H1 (cell line): ENCODE results near the gene UNC50. TPM values are rescaled to one million over a fixed set of nuclear protein-coding genes. Genes with fewer than 3 reads are reported as not detected.

Source experiments
- RAD21 ChIP-seq, 2 experiments: IDR thresholded peaks in 1 of 2; conservative IDR thresholded peaks in 1 of 2; 2 replicates each; pipeline ENCODE4 v1.6.1; 2011; ENCODE audit warnings: low read depth in 2 of 2, low read length in 2 of 2, improper control_type of control experiment in 1 of 2, inconsistent platforms in 1 of 2, mild to moderate bottlenecking in 1 of 2, moderate library complexity in 1 of 2
- RFX5 ChIP-seq: IDR thresholded peaks from 2 replicates; pipeline ENCODE4 v1.6.1; 2011; ENCODE audit warnings: low read depth, low read length, improper control_type of control experiment, borderline replicate concordance
- polyA plus RNA-seq, 7 experiments: library from polyadenylated mRNA; depleted of rRNA in 3 of 7; stranded (reverse) in 5 of 7; unstranded in 2 of 7; fragments of >200 nt in 5 of 7; fragments of 200-250 nt in 2 of 7; gene quantifications; 1 replicate in 5 of 7; 2 replicates in 1 of 7; 4 replicates in 1 of 7; pipeline versions ENCODE4 v1.2.1 to v1.2.3, GENCODE V29; 2011 to 2013; ENCODE audit warnings: missing spikeins in 2 of 7, mixed read lengths in 2 of 7
- total RNA-seq: library from RNA; stranded (reverse); fragmentation: NEBNext Ultra II Directional; extraction: Animal tissue kit (Norgen Biotek cat#: 25700); gene quantifications from 2 replicates; pipeline ENCODE4 v1.2.1, GENCODE V29; 2021

The UNC50 gene
- total and polyA plus RNA-seq, 2 of the 8 experiments (the other 6 are each of a cell fraction or from before 2014, with no cell fraction given) = 33.4 to 58.5 TPM

- TF ChIP-seq RFX5 (no peak), RAD21 (IDR thresholded peaks at IDR 0.05 in 1 of 2, conservative IDR thresholded peaks at IDR 0.05 in 1 of 2; ENCODE audit: low read depth in 2 of 2, low read length in 2 of 2) (no peak)
- TF ChIP-seq, all 59 proteins: peak for 0
Measured at GRCh38 chr2:98605076-98605475, 3.3 kb upstream of the UNC50 start (continued).
